GM19467 (cell line): Measurements from ENCODE around the gene EPAS1.

Experiments used
- ATAC-seq: cut with Tn5 transposase; IDR thresholded peaks from one replicate; pipeline ENCODE4 v1.9.1; 2021; ENCODE audit warnings: mild to moderate bottlenecking, moderate library complexity; ENCODE audit not compliant: unreplicated experiment

Gene EPAS1

DNA sequence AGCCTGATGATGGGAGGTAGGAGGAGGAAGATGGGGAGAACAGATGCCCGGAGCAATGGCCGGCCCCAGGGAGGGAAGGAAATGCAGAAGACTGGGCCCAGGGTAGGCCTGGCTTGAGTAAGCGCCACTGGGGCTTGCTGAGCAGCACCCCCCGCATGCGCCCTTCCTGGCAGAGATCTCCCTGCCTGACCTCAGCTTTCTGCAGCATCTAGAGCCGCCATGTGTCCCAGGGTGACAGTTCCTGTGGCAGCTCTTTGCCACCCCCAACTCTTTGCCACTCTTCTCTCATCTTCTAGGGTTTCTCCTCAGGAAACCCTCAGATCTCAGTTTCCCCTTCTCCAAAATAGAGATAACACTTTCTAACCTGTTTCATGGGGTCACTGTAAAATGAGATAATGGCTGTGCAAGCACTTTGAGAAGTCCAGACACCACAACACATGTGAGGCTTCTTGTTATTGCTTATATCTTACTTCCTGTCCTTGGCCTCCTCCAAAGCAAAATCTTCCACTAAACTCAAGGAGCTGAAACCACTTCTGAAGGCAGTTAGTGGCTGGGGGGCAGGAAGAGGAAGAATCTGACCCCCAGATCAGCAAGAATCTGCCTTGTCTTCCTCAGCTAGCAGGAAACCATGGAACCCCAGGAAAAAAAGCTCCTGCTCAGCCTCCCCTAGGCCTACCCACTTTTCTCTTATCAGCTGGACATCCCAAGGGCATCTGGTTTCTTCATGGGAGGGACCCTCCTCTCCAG lies 64.9 kb downstream of the EPAS1 start:
- no peak for ATAC-seq

DNA sequence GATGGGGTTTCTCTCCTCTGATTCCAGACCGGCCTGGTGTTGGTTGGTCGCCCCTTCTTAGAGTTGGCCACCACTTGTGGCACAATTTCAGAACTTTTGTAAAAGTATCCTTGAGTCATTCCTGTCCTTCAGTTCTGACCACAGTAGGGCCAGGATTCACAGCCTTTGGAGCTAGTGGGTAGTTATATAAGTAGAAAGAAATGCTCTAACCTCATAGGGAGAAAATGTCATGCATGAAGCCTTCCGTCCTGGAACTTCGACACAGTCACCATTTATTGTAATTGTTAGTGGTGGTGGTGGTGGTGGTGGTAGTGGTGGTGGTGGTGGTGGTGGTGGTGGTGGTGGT lies 65.4 kb downstream of the EPAS1 start:
- no peak for ATAC-seq

DNA sequence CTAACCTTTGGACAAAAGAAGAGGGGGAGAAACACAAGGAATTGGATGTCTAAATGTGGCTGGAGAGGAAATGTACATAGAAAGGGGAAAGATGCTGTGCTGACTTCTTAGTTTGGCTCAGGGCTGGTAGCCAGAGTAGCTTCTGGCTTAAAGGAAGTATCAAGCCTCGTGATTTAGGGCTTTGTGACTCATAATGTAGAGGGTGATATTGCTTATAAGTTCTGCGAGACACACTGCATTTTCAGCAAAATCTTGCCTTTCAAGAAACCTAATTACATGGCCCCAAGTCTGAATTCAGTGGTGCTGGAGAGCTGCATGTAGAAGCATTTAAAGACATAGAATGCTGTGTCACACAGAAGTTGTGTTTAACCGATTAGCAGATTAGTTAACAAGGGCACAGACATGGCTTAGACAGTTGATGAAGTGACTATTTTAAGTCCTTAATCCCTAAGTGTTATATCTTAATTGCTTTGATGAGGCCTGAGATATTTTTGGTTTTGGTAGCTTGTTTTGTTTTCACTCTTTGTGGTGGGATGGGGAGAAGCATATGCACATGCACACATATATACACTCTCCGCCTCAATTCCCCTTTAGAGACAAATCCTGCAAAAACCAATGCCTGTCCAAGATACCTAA lies 66.4 kb downstream of the EPAS1 start:
- no peak for ATAC-seq

DNA sequence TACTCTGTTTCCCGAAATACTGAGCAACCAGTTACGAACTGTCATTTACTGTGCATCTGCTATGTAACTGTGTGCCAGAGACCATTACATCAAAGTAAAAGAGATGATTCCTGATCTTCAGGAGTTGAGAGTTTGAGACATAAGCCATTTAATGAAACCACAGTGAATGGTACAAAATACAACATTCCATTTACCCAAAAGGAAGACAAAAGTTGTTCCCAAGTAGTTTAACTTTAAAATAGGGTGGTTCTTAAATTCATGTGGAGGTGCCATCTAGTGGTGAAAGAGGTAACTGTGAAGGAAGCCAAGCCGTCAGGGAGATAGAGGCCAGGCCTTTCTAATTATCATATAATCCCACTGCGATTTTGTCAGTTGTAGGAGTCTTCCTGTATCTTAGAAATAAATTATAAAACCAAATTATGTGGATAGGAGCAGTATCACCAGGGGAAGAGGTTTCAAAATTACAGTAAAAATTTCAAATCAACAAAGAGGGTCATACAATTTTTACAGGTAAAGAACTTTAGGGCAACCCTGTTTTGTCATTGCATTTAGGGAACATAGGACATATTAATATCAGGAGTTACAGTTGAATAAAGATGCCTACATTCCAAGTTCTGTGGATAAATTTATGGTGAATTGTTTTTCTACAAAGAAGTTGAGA lies 67.7 kb downstream of the EPAS1 start:
- no peak for ATAC-seq

DNA sequence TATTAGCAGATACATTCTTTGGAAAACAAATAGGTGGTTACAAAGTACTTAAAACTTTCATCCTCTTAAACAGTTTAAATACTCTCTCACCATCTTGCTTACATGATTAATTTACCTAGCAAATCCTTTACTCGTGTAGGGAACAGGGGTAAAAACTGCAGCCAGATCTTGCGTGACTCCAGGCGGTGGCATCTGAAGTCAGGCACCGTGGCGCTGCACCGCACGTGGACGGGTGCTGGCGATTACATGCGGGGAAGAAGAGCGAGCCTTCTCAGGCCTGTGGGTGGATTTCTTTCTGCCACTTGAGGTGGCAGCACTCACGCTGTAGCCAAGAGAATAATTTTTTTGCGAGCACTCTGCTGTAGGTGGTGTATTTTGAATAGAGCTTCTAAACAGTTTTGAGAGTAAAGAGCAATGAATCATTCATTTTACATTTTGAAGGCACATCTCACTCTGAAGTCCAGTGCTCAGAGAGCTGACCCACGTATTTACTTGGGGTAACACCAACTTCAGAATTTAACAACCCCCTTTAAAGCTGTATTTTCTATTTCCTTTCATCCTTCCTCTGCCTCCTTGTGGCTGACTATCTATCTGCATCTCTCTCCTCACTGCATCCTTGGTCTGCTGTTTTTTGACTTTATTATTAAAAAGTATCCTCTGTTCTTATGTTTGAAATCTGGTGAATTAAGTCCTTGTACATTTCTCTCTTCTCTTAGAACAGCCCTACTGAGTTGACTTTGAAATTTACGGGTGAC lies 68.9 kb downstream of the EPAS1 start:
- ATAC-seq, result no peak

DNA sequence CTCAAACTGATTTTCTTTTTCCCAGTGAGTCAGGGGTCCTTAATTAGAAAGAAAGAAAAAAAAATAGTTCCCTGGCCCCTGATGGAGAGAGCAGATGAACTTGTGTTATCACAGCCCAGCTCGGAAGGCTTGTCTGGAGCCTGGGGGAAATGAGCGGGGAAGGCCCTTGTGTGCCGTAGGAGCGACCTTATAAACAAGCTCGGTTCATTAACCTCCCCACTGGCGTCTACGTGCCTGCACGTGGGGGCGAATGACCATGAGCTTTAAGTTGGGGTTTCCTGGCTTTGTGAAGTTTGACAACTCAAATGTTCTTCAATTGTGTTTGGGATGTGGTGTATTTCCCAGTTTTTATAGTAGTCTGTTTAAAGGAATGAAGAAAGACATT lies 69.5 kb downstream of the EPAS1 start:
- ATAC-seq, result no peak

DNA sequence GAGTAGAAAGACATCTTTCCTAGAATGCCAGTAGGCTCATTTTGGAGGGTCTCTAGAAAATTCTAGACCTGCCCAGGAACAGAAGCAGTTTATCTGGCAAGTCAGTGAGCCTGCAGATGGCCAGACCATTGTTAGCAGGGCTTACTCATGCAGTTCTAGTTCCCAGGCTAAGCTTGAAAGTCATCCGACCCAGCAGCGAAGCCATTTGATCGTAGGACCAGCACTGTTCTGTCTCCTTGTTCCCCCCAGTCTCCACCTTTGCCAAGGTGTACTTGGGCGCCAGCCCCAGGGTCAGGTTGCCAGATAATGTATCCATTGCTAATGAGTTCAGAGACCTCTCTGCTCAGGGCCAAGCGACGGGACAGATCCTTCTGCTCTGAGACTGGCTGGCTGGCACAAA lies 70.1 kb downstream of the EPAS1 start:
- no peak for ATAC-seq

DNA sequence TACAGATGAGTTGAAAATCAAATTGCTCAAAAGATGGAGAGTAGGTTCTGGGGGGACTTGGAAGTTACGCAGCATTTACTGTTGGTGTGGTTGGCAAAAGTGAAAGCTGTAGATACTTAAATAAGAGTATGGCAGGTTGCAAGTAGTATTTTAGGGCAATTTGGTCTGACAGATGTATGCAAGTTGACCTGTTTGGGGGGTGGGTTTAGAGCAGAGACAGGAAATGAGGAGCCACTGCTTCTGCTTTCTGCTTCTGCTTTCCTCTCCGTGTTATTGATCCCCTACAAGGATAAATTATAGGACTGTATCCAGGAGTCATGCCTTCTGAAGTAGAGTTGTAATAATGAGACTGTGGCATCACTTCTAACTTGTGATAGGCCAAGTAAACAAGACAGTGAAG lies 71.2 kb downstream of the EPAS1 start:
- no peak for ATAC-seq

DNA sequence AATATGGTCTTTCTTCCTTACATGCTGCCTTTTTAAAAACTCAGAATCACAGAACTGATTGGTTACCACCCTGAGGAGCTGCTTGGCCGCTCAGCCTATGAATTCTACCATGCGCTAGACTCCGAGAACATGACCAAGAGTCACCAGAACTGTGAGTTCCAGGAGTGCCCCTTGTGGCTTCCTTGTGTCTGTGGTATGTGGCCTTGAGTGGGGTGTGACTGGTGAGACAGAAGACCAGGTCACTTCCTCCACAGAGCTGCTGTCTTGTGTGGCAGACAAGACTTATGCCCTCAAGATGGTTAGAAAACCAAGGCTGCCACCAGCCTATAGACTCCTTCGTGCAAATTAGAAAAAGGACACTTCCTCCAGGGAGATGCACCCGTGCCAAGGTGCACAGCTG lies 72.6 kb downstream of the EPAS1 start:
- ATAC-seq, result no peak

DNA sequence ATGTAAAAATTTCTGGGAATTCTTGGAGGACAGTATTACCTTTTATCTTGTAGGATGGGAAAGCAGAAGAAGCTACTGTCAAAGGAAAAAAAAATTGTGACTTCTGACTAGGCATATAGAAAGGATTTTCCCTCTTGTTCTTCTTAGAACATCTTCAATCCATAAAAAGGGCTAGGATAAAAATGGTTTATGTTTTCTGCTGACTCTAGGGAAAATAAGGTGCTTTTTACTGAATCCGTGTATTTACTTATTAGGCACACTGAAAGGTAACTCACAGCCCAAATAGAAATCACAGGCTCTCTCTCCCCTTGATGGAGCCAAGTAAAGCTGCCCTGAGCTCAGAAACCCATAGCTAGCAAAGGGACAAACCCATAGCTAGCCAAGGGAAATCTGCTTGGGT lies 74.6 kb downstream of the EPAS1 start:
- ATAC-seq, result no peak

DNA sequence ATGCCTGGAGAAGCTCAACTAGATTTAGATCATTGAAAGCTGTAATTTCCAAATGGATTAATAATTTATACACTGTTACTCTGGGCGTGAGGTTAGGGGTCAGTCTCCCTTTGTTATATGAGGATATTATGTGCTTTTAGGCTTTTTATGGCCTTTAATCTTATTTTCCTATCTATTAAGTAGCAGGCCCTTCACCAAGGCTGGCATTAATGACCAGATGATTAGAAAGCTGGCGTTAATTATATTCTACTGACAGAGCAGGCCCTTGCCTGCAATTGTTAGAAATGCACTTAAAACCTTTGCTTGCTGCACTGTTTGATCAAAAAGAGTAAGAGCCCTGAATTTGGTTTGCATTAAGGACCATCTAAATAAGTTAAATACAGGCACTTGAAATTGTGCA lies 75.3 kb downstream of the EPAS1 start:
- no peak for ATAC-seq

DNA sequence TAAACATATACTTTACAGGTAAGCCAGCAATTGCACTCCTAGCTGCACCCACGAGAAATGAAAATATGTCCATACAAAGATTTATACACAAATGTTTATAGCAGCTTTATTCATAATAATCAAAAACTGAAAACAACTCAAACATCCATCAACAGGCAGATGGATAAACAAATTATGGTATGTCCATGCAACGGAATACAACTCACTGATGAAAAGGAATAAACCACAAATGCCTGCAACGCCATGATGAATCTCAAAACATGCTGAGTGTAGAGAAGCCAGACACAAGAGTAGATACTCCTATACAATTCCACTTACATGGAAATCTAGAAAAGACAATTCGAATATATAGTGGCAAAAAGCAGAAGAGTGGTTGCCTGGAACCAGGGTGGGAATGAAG lies 76.0 kb downstream of the EPAS1 start:
- no peak for ATAC-seq

DNA sequence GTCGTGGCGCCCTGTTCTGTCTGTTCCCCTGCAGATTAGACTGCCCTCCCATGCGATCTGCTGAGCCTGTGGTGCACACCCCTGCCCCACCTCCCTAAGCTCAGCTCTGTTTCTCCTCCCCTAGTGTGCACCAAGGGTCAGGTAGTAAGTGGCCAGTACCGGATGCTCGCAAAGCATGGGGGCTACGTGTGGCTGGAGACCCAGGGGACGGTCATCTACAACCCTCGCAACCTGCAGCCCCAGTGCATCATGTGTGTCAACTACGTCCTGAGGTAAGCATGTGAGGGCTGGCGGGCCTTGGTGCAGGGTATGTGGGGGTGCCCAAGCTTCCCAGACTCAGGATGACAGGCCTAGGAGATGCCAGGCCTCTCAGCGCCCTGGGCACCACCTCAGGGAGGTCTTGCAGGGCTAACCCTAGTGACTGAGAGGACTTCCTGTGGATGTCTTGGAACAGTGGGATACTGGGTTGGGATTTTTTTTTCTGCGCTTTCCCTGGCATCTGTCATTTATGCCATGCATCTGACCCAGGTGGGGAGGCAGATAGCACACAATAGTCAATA lies 78.4 kb downstream of the EPAS1 start:
- ATAC-seq, result no peak

DNA sequence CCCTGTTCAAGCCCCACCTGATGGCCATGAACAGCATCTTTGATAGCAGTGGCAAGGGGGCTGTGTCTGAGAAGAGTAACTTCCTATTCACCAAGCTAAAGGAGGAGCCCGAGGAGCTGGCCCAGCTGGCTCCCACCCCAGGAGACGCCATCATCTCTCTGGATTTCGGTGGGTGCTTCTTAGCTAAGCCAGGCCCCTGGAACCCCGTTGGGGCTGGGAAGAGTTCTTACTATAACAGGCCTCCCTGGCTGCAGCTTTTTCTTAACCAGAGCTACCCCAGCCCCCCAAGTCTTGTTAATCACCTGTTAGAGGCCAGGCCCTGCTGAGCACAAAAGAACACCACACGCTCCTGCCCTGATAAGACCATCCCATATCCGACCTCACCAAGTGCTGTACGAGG lies 79.4 kb downstream of the EPAS1 start:
- ATAC-seq, result no peak

DNA sequence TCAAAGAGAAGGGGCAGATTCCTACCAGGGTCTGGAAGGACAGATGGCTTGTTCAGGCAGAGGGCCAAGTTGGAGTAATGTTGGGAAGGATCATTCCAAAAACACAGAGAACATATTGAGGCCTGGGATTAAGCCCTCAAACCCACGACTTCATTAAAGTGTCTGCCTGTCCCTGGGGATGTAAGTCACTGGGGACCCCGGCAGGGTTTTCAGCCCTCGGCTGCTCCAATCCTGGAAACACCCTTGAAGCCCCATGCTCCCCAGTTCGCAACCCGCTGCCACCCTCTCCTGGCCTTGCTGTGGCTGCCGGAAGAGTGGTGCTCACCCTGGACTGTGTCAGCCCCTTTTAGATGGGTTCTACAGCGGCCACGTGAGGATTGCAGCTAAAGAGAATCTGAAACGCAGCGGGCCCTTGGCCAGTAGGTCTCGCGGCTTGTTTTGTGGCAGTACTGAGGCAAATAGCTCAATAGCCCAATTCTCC lies 79.9 kb downstream of the EPAS1 start:
- ATAC-seq, result no peak

DNA sequence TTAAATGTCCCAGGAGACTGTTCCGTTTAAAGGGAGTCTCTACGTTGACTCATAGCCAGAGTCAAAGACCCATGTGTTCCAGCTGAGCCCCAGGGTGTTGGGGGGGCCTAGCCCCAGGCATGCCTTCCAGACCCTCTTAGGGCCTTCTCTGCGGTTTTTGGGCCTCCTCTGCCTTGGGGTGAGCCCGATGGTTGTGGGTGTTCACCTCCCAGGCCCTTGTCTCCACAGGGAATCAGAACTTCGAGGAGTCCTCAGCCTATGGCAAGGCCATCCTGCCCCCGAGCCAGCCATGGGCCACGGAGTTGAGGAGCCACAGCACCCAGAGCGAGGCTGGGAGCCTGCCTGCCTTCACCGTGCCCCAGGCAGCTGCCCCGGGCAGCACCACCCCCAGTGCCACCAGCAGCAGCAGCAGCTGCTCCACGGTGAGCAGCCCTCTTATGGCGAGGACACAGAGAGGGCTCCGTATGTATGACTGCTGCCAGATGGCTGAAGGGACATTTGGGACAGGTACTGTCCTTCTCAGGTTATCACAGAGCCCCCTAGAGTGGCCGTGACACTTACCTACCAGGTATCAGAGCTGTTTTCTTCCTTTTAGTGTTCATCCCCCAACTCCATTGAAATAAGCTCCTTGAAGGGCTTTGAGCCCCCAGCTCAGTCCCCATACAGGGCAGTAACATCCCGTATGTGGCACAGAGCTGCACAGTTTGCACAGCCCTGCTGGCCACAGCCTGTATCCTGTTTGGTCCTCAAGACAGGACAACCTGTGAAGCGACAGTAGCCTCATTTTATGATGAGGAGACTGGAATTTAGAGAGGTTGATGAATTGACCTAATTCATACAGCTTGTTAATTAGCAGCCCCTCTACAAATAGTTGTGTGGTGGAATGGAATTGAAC lies 80.7 kb downstream of the EPAS1 start:
- ATAC-seq, result no peak

DNA sequence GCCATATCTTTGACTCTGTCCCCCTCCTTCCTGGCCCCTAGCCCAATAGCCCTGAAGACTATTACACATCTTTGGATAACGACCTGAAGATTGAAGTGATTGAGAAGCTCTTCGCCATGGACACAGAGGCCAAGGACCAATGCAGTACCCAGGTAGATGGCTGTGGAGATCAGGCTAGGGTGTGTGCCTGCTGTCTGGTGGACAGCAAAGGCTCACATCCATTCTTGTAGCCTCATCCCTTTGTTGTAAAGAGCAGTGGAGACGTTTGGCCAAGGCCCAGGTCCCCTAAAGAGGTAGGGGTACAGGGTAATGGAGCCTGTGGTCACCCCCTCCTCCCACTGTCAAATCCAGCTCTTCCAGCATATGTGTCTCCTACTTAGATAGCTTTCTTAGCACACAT lies 81.4 kb downstream of the EPAS1 start:
- no peak for ATAC-seq

DNA sequence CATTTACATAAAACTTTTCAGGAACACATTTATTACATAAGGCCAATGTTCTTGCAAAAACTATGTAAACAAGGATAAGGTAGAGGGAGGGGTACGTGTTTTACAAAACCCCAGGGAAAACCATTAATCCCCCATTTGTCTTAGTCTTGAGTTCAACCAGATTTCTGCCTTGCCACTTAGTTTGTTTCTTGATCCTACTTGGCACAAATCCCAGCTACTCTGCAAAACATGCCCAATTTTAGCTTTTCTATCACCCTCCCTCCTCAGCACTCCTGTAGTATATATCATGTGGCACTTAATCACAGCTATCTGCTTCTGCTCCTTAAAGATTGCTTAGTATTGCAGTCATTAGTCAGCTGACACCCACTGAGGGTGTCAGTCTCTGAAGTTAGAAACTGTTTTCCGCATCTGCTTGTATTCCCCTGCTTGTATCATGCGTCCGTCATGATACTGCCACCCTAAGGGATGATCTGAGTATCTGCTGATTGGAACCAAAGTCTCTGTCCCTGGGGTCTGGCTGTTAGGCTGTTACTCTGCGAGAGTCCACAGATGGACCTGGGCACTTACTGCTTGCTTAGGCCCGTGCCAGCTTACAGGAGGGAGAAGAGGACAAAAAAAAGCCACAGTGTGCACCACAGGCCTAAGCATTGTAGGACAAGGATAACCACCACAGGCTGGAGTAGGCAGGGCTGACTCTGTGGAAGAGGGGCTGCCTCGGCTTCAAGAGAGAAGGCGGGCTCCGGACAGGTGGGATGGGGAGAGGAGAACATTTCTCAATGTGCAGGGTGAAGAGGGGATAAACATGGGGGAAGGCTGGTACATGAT lies 82.2 kb downstream of the EPAS1 start:
- no peak for ATAC-seq
